Measurements from ENCODE around the gene MMD. TPM values are rescaled to one million over a fixed set of nuclear protein-coding genes. Genes with fewer than 3 reads are reported as not detected.

MMD gene
- total and polyA plus RNA-seq, 9 of the 15 experiments (the other 6 are each of a cell fraction or from before 2014, with no cell fraction given) = 3.1 to 18.9 (median 10.7) TPM

- TF ChIP-seq, protein P1, sequence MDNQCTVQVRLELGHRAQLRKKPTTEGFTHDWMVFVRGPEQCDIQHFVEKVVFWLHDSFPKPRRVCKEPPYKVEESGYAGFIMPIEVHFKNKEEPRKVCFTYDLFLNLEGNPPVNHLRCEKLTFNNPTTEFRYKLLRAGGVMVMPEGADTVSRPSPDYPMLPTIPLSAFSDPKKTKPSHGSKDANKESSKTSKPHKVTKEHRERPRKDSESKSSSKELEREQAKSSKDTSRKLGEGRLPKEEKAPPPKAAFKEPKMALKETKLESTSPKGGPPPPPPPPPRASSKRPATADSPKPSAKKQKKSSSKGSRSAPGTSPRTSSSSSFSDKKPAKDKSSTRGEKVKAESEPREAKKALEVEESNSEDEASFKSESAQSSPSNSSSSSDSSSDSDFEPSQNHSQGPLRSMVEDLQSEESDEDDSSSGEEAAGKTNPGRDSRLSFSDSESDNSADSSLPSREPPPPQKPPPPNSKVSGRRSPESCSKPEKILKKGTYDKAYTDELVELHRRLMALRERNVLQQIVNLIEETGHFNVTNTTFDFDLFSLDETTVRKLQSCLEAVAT (IDR thresholded peaks at IDR 0.05) = no peak
- TF ChIP-seq ZNF24 (IDR thresholded peaks at IDR 0.05) = no peak
- peak; percentile 71 for TF ChIP-seq CBFA2T3 (IDR thresholded peaks at IDR 0.05)
- peak; percentile 77 for TF ChIP-seq TCF3 (CRISPR knock-in tag; IDR thresholded peaks at IDR 0.05)
- peak; percentile 49; the same call in 1 of the 2 replicates for TF ChIP-seq DPF2 (IDR thresholded peaks at IDR 0.05)
- TF ChIP-seq ZNF79 (CRISPR knock-in tag; IDR thresholded peaks at IDR 0.05; ENCODE audit: low read depth) = no peak
- TF ChIP-seq JUND (IDR thresholded peaks at IDR 0.05; ENCODE audit: borderline replicate concordance, low read depth, low read length) = no peak
- no peak for TF ChIP-seq JUND (tag; IDR thresholded peaks at IDR 0.05; ENCODE audit: borderline replicate concordance, low read depth, low read length)
- TF ChIP-seq HCFC1 (IDR thresholded peaks at IDR 0.05; ENCODE audit: low read depth, low read length) = no peak
- no peak for TF ChIP-seq FOXK2 (conservative IDR thresholded peaks at IDR 0.05 in 1 of 2, IDR thresholded peaks at IDR 0.05 in 1 of 2; ENCODE audit: low read depth in 2 of 2)
- no peak for TF ChIP-seq ZNF707 (CRISPR knock-in tag; conservative IDR thresholded peaks at IDR 0.05)
- TF ChIP-seq BRD9 (IDR thresholded peaks at IDR 0.05; ENCODE audit: low read depth, partially characterized antibody) = no peak
- no peak for TF ChIP-seq ZNF444 (CRISPR knock-in tag; IDR thresholded peaks at IDR 0.05)
- no peak for TF ChIP-seq MAFF (IDR thresholded peaks at IDR 0.05; ENCODE audit: low read length)
- no peak for TF ChIP-seq ZNF12 (CRISPR knock-in tag; IDR thresholded peaks at IDR 0.05)
- TF ChIP-seq, protein P2, sequence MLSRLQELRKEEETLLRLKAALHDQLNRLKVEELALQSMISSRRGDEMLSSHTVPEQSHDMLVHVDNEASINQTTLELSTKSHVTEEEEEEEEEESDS (CRISPR knock-in tag; IDR thresholded peaks at IDR 0.05) = no peak
- no peak for TF ChIP-seq MAFG (tag; conservative IDR thresholded peaks at IDR 0.05)
- no peak for TF ChIP-seq SMARCA4 (IDR thresholded peaks at IDR 0.05)
- TF ChIP-seq ZC3H4 (CRISPR knock-in tag; IDR thresholded peaks at IDR 0.05; ENCODE audit: borderline replicate concordance) = no peak
- TF ChIP-seq RFX7 (CRISPR knock-in tag; IDR thresholded peaks at IDR 0.05) = no peak
- TF ChIP-seq ZNF584 (CRISPR knock-in tag; IDR thresholded peaks at IDR 0.05; ENCODE audit: low read depth) = 0 out of 2 replicates have a peak, but pooled peaks have one; percentile 30
- no peak for TF ChIP-seq GTF2E2 (tag; IDR thresholded peaks at IDR 0.05)
- TF ChIP-seq NELFE (IDR thresholded peaks at IDR 0.05; ENCODE audit: insufficient read depth, insufficient read length) = no peak
- no peak for TF ChIP-seq ILK (tag; IDR thresholded peaks at IDR 0.05; ENCODE audit: borderline replicate concordance, low read depth)
- TF ChIP-seq, protein P3, sequence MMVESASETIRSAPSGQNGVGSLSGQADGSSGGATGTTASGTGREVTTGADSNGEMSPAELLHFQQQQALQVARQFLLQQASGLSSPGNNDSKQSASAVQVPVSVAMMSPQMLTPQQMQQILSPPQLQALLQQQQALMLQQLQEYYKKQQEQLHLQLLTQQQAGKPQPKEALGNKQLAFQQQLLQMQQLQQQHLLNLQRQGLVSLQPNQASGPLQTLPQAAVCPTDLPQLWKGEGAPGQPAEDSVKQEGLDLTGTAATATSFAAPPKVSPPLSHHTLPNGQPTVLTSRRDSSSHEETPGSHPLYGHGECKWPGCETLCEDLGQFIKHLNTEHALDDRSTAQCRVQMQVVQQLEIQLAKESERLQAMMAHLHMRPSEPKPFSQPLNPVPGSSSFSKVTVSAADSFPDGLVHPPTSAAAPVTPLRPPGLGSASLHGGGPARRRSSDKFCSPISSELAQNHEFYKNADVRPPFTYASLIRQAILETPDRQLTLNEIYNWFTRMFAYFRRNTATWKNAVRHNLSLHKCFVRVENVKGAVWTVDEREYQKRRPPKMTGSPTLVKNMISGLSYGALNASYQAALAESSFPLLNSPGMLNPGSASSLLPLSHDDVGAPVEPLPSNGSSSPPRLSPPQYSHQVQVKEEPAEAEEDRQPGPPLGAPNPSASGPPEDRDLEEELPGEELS (CRISPR knock-in tag; IDR thresholded peaks at IDR 0.05; ENCODE audit: borderline replicate concordance) = no peak
- TF ChIP-seq STAT5A (IDR thresholded peaks at IDR 0.05; ENCODE audit: borderline replicate concordance, low read length) = peak; percentile 27; the same call in 1 of the 2 replicates
- peak; percentile 77 for TF ChIP-seq TAL1 (IDR thresholded peaks at IDR 0.05)
- no peak for TF ChIP-seq NFIX (CRISPR knock-in tag; IDR thresholded peaks at IDR 0.05; ENCODE audit: low read depth)
Observed at GRCh38 chr17:55436224-55437158, 14.9 kb upstream of the MMD start (continued).

All from K562 (cell line).